ENCODE data around the gene CYFIP2. TPM values are rescaled to one million over a fixed set of nuclear protein-coding genes. Genes with fewer than 3 reads are reported as not detected.

Gene CYFIP2
- total RNA-seq, 4 donors from 2014 or later, result 4.2 to 10.3 (median 8.1) TPM

DNA sequence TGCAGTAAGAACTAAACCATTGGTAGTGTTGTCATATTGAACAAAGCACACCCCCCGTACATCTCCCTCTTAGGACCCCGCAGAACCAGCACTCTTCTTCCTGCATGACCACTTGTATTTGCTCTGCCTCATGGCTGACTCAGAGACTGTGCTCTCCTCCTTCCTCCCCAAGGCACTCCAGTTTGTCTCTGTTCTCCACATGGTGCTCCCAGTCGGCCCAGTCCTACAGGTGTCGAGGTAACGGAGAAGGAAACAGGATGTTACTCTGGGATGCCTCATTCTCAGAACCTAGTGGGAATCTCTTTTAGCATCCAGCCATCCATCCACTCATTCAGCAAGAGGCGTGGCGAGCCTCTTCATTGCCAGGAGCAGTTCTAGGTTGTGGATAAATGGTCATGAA, 97.1 kb downstream of the CYFIP2 start:
- Histone ChIP-seq H3K27ac (no peak overlapping the region), H3K4me1 (no peaks in the 10 kb centered on the region), H3K27me3 (no peaks in the 10 kb centered on the region), H3K36me3 (no peaks in the 10 kb centered on the region), H3K9me3 (no peaks in the 10 kb centered on the region), H3K4me3 (no peak overlapping the region)
- no peak for DNase-seq
- intact Hi-C loops (cut with DNase I), result no loop called here
- no peak for TF ChIP-seq POLR2A (IDR thresholded peaks at IDR 0.05)
- TF ChIP-seq, protein P1, sequence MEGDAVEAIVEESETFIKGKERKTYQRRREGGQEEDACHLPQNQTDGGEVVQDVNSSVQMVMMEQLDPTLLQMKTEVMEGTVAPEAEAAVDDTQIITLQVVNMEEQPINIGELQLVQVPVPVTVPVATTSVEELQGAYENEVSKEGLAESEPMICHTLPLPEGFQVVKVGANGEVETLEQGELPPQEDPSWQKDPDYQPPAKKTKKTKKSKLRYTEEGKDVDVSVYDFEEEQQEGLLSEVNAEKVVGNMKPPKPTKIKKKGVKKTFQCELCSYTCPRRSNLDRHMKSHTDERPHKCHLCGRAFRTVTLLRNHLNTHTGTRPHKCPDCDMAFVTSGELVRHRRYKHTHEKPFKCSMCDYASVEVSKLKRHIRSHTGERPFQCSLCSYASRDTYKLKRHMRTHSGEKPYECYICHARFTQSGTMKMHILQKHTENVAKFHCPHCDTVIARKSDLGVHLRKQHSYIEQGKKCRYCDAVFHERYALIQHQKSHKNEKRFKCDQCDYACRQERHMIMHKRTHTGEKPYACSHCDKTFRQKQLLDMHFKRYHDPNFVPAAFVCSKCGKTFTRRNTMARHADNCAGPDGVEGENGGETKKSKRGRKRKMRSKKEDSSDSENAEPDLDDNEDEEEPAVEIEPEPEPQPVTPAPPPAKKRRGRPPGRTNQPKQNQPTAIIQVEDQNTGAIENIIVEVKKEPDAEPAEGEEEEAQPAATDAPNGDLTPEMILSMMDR (IDR thresholded peaks at IDR 0.05), result no peak
- 84 to 88% methylated on average over 6 to 7 of the region's 7 CpGs for WGBS, 2 donors

DNA sequence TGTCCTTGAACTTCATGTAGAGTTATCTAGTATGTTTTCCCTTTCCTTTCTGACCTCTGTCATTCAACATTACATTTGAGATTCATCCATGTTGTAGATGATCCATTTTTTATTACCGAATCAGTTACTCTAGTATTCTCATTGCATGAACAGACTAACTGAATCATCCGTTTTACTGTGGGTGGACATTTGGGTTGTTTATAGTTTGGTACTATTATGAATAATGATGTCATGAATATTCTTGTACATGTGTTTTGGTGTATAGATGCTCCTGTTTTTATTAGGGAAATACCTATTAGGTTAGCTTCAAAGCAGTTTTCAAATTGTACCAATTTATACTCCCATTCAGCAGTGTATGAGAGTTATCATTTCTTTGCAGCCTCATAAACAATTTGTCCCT, 99.8 kb downstream of the CYFIP2 start:
- no peak for DNase-seq
- TF ChIP-seq, protein P1 (IDR thresholded peaks at IDR 0.05), result no peak
- TF ChIP-seq POLR2A (IDR thresholded peaks at IDR 0.05), result no peak
- Histone ChIP-seq H3K27ac (no peak overlapping the region), H3K27me3 (no peaks in the 10 kb centered on the region), H3K36me3 (no peaks in the 10 kb centered on the region), H3K4me3 (no peak overlapping the region), H3K4me1 (peaks cover 0 to under 1% (median 0%) of the 10 kb centered on the region in 3 donors), H3K9me3 (no peaks in the 10 kb centered on the region)
- WGBS, 2 donors, result 65 to 75% methylated on average over 2 of the region's 2 CpGs
- intact Hi-C loops (cut with DNase I), result no loop called here

DNA sequence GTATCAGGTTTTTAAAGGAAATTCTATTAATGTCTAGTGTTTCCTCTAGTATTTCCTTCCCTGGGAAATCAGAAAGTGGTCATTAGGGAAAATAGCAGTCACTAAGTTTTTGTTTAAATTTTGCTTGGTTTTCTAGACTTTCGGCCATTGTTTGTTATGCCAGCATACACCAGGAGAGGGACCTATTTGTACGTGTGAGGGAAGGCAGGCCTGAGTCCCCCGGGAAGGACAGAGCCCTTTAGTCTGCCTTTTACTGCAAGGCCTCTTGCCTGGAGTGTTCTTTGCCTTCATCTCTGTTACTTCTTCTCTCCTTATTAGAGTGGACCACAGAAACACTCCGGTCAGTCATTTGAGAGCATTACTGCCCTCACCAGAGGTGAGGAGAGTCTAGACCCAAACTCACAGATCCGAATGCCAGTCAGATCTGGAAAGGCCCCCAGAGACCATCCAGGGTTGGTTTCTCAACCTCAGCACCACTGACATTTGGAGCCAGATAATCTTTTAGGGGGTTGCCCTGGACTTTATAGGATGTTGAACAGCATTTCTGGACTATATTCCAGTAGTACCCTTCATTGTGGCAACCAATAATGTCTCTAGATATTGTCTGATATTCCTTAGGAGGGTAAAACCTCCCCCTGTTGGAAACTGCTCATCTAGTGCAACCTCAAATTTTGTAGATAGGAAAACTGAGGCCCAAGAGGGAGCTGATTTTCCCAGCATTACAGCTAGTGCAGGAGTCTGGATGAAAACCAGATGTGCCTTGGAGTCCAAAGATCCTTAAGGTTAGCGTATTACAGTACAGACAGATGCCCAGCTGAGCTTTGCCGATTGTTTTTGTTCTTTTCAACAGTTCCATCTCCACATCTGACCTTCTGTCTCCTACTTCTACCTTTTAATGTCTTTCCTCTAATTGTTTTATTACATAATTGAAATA, 101.1 kb downstream of the CYFIP2 start:
- WGBS, 2 donors, result 59 to 60% methylated on average over 7 of the region's 7 CpGs
- no peak for TF ChIP-seq POLR2A (IDR thresholded peaks at IDR 0.05)
- TF ChIP-seq, protein P1 (IDR thresholded peaks at IDR 0.05), result peak in 3 of 6 experiments; percentile 29 to 48 (median 33)
- H3K27me3 ChIP-seq, result no peaks in the 10 kb centered on the region
- DNase-seq, result no peak
- peaks cover 0 to 4% (median 4%) of the 10 kb centered on the region in 3 donors for H3K4me1 ChIP-seq
- no peak overlapping the region for H3K4me3 ChIP-seq
- intact Hi-C loops (cut with DNase I), result no loop called here
- H3K27ac ChIP-seq, result peak overlapping the region in 3 of 4 donors; percentile 8 to 30 (median 26)
- no peaks in the 10 kb centered on the region for H3K36me3 ChIP-seq
- H3K9me3 ChIP-seq, result no peaks in the 10 kb centered on the region

DNA sequence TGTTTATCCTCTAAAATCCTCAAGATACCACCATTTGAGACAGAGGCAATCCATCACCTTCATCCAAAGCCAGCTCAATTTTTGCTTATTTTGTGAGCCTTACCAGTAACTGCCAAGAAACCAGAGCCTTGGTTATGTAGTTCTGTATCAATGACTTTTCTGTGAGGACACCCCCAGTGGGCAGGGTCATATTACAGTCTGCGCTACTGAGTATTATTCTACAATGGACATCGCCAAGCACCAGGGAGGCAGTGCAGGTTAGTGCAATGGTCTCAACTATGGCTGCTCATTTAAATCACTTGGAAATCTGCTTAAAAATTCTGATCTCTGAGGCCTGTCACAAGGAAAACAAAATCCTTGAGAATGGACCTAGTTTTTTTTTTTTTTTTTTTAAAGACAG, 103.6 kb downstream of the CYFIP2 start:
- 95 to 100% methylated on average over 2 of the region's 2 CpGs for WGBS, 2 donors
- Histone ChIP-seq H3K27me3 (no peaks in the 10 kb centered on the region), H3K27ac (peak overlapping the region in 2 of 4 donors; percentile 64 to 74), H3K4me1 (peaks cover 0 to 4% (median 4%) of the 10 kb centered on the region in 3 donors), H3K9me3 (no peaks in the 10 kb centered on the region), H3K4me3 (no peak overlapping the region), H3K36me3 (no peaks in the 10 kb centered on the region)
- TF ChIP-seq, protein P1 (IDR thresholded peaks at IDR 0.05), result no peak
- no peak for TF ChIP-seq POLR2A (IDR thresholded peaks at IDR 0.05)
- DNase-seq, result no peak
- intact Hi-C loops (cut with DNase I), result no loop called here

DNA sequence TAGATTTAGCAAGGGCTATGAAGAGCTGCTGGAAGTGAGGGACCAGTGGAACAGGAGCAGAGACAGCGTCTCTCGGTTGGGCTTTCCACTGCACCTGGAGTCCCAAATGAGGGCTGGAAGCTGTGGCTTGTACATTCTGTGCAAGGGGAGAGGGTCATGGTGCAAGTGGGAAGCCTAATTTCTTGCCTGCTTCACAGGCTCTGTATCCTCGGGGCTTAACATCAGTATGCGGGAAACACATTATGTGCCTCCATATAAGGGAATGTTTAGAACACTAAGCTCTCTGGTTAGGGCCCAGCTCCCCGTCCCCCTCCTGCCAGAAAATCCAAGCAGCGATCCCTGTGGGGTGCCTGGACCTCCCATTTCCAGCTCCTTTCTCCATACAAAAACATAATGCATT, 105.0 kb downstream of the CYFIP2 start:
- Histone ChIP-seq H3K4me1 (peaks cover 0 to 4% (median 4%) of the 10 kb centered on the region in 3 donors), H3K36me3 (no peaks in the 10 kb centered on the region), H3K4me3 (no peak overlapping the region), H3K9me3 (no peaks in the 10 kb centered on the region), H3K27me3 (no peaks in the 10 kb centered on the region), H3K27ac (peak overlapping the region; percentile 51 to 76 (median 69))
- intact Hi-C loops (cut with DNase I), result no loop called here
- TF ChIP-seq POLR2A (IDR thresholded peaks at IDR 0.05), result no peak
- TF ChIP-seq, protein P1 (IDR thresholded peaks at IDR 0.05), result no peak
- WGBS, 2 donors, result 60 to 64% methylated on average over 6 of the region's 6 CpGs
- DNase-seq, result no peak

Measured in esophagus squamous epithelium (tissue), 5 donors.